HT-29 (cell line): ENCODE data around the gene DTNBP1. TPM values are rescaled to one million over a fixed set of nuclear protein-coding genes. Genes with fewer than 3 reads are reported as not detected.
A peak's percentile ranks its signal among the peaks of the same experiment; 100 is the strongest.

ENCODE experiments used
- DNase-seq: peaks from one replicate; pipeline ENCODE4 v3.0.0-alpha.2; 2015; ENCODE audit warnings: low spot score
- total RNA-seq: library from RNA; depleted of rRNA; stranded (reverse); fragments of >200 nt; shearing (Covaris generic); gene quantifications from 2 replicates; pipeline ENCODE4 v1.2.3, GENCODE V29; 2014

DTNBP1 gene
- total RNA-seq, 1 experiment from 2014 or later = 7.1 TPM

- no peak for DNase-seq
Measured at GRCh38 chr6:15501826-15502445, 160.9 kb downstream of the DTNBP1 start.

DNA sequence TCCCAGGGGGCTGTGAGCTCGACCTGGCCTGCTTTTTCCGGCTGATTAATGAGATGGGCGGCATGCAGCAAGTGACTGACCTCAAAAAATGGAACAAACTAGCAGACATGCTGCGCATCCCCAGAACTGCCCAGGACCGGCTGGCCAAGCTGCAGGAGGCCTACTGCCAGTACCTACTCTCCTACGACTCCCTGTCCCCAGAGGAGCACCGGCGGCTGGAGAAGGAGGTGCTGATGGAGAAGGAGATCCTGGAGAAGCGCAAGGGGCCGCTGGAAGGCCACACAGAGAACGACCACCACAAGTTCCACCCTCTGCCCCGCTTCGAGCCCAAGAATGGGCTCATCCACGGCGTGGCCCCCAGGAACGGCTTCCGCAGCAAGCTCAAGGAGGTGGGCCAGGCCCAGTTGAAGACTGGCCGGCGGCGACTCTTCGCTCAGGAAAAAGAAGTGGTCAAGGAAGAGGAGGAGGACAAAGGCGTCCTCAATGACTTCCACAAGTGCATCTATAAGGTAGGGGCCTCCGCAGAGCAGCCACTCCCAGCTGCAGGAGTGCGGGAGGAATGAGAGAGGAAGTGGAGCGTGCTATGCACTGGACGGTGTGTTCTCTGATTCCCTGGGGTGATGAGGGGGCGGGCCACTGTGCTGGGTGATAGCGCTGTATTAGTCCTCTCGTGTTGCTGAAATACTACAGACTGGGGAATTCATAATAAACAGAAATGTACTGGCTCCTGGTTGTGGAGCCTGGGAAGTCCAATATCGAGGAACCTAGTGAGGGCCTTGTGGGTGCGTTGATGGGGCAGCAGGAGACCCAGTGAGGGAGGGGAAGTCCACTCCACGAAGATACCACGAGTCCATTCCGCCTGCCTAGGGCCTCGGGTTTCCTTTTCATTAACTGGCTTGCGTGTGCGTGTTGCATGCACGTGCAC is 161.7 kb downstream of the DTNBP1 start:
- no peak for DNase-seq

- no peak for DNase-seq
Measured at GRCh38 chr6:15500078-15500740, 162.6 kb downstream of the DTNBP1 start.

GRCh38 chr6:15499591-15499990 is 163.2 kb downstream of the DTNBP1 start:
- no peak for DNase-seq

DNA sequence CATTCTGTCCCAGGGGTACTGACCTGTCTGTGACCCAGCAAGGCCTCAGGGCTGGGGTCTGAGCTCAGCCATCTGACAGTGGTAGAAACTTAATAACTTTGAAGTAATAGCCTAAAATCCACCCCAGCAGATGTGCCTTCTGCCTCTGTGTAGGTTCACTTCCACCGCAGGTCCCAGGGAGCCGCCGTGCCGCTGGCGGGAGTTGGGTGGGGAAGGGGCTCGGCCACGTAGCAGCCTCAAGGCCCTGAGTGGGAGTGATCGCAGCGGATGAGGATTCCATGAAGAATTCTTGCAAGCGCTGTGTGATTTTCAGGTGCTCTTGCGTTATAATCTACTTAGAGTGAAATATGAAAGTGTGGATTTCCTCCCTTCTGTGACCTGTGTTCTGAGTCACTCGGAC is 163.7 kb downstream of the DTNBP1 start:
- no peak for DNase-seq

- no peak for DNase-seq
Measured at GRCh38 chr6:15498640-15499039, 164.2 kb downstream of the DTNBP1 start.

DNA sequence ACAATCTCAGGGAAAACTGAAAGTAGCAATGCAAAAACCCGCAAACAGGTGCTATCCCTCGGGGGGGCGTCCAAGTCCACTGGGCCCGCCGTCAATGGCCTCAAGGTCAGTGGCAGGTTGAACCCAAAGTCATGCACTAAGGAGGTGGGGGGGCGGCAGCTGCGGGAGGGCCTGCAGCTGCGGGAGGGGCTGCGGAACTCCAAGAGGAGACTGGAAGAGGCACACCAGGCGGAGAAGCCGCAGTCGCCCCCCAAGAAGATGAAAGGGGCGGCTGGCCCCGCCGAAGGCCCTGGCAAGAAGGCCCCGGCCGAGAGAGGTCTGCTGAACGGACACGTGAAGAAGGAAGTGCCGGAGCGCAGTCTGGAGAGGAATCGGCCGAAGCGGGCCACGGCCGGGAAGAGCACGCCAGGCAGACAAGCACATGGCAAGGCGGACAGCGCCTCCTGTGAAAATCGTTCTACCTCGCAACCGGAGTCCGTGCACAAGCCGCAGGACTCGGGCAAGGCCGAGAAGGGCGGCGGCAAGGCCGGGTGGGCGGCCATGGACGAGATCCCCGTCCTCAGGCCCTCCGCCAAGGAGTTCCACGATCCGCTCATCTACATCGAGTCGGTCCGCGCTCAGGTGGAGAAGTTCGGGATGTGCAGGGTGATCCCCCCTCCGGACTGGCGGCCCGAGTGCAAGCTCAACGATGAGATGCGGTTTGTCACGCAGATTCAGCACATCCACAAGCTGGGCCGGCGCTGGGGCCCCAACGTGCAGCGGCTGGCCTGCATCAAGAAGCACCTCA is 166.3 kb downstream of the DTNBP1 start:
- DNase-seq = no peak

DNA sequence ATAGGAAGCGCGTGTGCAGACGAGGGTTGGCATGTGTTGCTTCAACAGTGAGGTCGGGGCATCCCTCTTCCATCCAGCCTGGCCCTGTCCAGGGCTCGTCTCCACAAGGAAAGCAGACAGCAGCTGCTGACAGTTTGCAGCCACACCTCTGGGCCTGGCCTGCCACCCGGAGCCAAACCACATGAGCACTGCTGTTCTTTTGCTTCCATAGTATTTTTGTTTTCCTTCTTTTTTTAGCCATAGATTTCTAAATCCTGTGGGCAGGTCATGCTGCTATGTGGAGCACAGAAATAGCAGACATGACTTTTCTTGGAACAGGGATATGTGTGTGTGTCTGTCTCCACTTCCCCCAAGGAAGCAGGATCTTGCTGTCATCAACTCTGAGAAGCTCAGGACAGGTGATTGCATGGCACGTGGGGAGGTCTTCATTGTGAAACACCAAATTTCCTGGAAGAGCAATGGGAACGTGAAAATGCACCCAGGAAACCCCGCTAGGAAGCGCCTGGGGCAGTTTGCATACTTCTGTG is 167.4 kb downstream of the DTNBP1 start:
- DNase-seq = no peak

GRCh38 chr6:15493437-15494168 is 169.2 kb downstream of the DTNBP1 start:
- DNase-seq = no peak

- DNase-seq = no peak
Measured at GRCh38 chr6:15491986-15492269, 170.9 kb downstream of the DTNBP1 start.

DNA sequence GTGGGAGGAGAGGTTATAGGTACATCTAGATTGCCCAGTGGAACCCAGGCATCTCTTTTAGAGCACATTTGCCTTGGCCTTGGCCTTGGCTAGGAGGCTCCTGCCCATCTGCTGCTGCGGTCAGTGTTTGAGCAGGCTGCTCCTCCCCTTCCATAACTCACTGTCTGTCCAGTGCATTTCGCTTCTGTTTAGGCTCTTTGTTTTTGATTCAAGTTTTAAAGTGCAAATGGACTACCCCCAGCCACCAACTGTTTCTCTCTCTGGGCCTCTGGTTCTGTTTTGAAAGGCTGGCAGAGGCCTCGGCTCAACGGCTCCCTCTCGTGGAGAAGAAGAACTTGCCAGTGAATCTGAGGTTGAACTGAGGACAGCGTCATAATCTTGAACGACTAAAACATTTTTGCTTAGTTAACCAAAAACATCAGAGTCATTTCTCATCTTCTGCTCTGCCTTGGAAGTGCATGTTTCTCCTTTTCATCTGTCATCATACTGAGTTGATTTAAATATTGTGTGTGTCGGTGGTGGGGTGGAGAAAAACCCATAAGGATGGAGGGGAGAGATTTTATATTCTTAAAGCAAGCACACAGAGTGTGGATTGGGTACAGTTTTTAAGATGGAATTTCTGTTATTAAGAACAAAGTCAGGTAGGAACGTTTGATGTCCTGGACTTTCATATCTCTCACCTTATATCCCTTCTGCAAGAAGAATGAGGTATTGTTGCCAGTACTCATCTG is 171.4 kb downstream of the DTNBP1 start:
- peak; percentile 66 for DNase-seq

DNA sequence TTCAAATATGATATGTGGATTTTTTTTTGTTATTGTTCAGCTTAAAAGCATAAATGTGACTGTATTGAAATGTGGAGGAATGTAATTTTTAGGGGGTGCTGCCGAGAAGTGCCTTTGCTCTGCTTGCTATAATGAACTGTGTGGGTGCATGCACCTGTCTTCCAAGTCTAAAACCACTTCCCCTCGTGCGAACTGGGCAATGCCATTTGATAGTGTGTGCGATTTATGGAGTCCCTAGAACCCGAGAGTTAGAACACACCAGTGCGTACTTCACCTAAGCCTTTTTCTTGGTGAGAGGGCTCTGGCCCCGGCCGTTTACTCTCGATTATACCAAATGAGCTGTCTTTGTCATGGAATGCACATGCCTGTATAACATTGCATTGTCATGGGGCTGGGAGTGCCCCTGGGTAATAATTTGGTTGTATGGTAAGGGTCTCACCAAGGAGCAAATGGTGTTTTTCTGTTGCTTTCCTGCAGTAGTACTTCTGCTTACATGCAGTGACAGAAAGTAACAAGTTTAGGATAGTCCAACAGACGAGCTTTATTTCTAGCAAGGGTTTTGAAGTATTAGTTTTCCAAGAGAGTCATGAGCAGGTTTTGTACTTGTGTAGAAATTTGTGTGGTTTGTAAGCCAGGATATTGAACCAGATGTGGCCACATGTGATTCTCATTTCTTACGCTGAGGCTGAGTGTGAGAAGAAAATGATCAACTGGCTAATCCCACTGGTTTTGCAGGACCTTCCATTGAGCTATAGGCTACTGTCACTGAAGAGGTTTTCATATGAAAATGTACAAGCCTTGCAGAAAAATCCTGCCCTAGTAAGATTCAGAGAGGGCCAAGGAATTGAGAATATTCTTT is 172.4 kb downstream of the DTNBP1 start:
- DNase-seq = no peak

DNA sequence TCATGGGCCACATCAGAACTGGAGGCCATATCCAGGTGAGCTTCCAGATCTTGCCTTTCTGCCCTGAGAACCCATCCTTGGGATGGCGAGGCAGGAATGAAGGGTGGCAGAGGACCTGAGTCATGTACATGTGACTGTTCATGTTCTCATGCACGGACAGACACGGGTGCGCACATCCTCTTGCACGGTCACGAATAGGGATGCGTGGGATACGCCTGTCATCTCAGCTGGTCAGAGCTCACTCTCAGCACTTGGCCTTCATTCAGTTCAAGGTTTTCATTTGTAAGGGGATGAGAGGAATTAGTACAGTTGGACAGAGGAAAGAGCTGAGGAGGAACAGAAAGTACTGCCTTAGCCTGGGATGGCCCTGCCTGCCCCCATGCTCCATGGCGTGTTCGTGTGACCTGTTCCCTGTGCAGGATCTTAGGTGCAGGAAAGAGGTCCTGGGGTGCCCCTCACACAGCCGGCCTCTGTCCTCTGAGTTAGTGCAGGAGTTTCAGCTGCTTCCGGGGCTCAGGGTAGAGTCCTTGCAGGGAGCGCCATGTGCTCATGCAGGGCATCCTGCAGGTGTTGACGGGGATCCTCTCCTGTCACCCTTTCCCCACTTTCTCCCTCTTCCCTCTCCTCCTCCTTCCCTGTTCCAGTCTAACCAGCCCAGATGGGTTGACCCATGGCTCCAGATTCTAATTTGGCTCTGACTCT is 173.4 kb downstream of the DTNBP1 start:
- no peak for DNase-seq

GRCh38 chr6:15487262-15487661 is 175.6 kb downstream of the DTNBP1 start:
- DNase-seq = no peak

GRCh38 chr6:15485936-15486335 is 176.9 kb downstream of the DTNBP1 start:
- DNase-seq = no peak

DNA sequence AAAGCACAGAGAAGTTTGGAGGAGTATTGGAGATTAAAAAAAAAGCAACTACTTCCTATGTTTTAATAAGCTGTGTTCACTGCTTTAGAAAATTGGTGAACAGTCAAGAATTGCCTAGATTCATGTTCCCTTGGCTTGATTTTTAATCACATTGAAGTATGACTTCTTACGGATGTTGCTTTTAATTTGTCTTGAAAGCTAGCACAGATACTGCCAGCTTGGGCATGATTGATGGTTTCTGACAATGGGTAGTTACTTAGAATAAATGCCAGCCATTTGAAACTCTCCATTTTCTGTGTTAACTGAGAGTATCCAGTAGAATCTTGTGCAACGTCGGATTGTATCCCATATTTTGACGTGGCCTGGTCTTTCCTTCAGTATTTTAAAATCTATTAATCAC is 178.0 kb downstream of the DTNBP1 start:
- DNase-seq = no peak

GRCh38 chr6:15484140-15484539 is 178.7 kb downstream of the DTNBP1 start:
- DNase-seq = no peak

GRCh38 chr6:15483060-15483459 is 179.8 kb downstream of the DTNBP1 start:
- no peak for DNase-seq
